ENCODE measurements around the gene PRRT2.
"Not testable (repeated sequence)": the region's sequence is repeated elsewhere in the genome, so short reads cannot be mapped to it uniquely, and the experiment has no call there.

PRRT2 gene

DNA sequence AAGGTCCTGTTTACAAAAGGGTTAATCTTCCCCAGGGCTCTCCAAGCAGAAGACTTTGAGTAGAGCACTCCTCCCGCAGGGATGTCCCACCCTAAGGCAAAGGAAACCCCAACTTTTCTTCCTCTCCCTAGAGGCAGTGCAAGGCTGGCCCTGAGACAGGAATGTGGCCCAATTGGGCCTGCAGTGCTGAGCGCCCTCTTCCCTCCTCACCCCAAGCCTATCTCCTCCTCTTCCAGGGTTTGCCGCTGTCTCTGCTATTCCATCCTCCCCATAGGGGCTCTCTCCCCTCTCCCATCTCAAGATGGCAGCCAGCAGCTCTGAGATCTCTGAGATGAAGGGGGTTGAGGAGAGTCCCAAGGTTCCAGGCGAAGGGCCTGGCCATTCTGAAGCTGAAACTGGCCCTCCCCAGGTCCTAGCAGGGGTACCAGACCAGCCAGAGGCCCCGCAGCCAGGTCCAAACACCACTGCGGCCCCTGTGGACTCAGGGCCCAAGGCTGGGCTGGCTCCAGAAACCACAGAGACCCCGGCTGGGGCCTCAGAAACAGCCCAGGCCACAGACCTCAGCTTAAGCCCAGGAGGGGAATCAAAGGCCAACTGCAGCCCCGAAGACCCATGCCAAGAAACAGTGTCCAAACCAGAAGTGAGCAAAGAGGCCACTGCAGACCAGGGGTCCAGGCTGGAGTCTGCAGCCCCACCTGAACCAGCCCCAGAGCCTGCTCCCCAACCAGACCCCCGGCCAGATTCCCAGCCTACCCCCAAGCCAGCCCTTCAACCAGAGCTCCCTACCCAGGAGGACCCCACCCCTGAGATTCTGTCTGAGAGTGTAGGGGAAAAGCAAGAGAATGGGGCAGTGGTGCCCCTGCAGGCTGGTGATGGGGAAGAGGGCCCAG is 1.0 kb downstream of the PRRT2 start:
- DNase-seq = no peak

DNA sequence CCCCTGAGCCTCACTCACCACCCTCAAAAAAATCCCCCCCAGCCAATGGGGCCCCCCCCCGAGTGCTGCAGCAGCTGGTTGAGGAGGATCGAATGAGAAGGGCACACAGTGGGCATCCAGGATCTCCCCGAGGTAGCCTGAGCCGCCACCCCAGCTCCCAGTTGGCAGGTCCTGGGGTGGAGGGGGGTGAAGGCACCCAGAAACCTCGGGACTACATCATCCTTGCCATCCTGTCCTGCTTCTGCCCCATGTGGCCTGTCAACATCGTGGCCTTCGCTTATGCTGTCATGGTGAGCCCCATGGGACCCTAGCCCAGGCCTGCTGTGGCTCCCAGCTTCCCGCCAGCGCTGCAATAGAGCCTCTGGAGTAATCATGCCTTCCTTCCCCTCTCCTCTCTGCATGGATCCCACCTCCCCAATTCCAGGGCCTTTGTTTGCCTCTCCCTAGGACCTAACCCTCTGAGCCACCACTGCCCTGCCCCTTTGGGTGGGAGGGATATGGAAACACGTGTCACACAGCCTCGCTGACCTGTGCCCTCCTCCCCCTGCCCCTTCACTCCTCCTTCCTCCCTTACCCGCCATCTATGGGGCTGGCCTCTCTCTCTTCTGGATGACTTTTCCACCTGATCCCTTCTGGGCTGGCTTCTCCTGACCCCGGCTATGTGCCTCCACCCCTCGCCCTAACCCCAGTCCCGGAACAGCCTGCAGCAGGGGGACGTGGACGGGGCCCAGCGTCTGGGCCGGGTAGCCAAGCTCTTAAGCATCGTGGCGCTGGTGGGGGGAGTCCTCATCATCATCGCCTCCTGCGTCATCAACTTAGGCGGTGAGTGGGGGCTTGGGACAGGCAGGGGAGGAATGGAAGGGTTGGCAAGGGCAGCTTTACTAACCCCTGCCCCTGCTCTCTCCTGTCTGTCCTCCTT is 1.9 kb downstream of the PRRT2 start:
- DNase-seq = no peak

DNA sequence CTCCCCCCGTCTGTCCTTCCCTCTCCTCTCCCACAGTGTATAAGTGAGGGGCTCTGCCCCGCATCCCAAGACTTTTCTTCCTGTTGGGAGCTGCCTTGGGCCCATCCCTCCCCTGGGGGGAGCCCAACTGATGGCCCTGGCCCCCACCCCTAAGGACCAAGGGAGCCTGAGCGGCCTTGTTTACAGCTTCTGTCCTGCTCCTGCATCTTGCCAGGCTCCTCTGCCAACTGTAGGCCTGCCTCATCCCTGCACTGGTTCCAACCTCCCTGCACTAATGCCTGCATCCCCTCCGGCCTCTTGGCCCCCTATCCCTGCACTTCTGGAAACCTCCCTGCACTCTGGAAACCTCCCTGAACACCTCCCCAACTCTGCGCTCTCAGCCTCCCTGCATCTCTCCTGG is 2.6 kb downstream of the PRRT2 start:
- DNase-seq = no peak

DNA sequence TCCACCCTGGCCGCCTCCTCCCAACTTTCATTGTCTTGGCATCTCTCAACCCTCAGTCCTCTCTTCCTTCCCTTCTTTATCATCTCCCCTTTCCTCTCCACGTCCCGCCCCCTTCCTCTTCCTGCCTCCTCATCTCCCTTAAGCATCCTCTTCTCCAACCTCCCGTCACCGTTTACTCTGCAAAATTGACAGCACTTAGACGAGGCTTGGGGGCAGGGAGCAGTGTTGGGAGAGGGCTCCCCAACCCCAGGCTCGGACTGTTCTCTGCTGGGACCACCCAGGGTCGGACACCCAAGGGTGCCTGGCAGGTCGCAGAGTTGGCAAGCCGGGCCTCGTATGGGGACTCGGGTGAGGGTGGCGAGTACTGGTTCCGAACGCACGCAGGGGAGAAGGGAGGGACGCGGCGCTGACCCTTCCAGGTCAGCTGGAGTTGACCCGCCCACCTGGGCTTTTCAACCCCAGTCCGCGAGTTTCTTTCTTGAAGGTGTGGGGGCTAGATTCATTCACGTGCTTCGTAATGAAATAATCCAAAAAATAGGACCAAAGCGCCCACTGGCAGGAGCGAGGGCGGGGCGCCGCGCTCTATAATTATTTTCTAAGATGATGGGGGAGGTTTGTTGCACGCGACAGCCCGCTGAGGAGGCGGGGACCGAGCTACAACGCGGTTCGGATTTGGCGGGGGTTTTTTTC is 3.2 kb downstream of the PRRT2 start:
- no peak for DNase-seq

DNA sequence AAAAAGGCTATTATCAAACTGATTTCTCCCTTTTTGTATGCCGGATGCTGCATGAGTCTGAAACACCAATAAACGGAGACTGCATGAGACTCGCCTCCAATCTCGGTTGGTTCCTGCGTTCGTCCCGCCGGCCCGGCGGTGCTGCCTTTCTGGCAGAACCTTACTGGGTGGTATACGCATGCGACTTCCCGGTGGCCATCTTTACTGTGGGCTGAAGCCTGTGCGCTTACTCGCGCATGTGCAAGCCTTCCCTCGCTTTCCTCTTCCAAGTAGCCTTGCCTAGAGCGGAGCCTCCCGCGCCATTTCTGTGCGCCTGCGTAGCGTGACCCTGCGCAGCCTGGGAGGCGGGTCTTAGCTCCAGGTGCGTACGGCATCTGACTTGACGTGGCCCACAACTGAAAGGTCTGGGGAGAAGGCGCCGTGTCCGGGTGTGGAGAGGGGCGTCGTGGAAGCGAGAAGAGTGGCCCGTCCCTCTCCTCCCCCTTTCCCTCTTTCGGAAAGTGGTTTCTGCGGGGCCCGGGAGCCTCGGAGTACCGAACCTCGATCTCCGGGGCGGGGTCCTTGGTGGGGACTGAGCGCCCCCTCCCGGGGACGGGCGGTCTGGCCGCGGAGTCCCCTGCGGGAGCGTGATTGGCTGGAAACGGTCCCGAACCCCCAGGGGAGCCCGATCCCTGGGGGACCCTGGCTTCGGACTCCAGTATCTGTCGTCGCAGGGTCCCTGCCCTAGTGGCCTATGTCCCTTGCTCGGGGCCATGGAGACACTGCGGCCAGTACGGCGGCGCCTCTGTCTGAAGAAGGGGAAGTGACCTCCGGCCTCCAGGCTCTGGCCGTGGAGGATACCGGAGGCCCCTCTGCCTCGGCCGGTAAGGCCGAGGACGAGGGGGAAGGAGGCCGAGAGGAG is 4.0 kb downstream of the PRRT2 start, which contains the start of gene PAGR1:
PAGR1 (plus strand) TSS at position 360 of the 901 bp plus-strand sequence; CDS start at position 734, 374 bp downstream.
- peak; percentile 95 for DNase-seq

DNA sequence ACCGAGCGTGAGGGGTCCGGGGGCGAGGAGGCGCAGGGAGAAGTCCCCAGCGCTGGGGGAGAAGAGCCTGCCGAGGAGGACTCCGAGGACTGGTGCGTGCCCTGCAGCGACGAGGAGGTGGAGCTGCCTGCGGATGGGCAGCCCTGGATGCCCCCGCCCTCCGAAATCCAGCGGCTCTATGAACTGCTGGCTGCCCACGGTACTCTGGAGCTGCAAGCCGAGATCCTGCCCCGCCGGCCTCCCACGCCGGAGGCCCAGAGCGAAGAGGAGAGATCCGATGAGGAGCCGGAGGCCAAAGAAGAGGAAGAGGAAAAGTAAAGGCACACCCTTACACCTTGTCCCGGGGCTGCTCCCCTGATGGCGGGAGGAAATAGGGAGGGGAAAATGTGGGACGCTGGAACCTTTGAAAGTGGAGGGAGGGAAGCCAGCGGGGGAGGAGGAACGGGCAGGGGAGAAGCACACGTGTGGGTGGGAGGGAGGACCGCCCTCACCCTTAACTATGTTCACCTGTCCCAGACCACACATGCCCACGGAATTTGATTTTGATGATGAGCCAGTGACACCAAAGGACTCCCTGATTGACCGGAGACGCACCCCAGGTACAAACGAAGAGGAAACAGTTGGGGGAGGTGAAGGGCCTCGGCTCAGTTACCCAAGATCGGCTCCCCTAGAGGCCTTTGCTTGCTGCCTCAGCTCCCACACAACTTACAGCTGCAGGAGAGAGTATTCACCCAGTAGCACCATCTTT is 4.9 kb downstream of the PRRT2 start:
- no peak for DNase-seq

DNA sequence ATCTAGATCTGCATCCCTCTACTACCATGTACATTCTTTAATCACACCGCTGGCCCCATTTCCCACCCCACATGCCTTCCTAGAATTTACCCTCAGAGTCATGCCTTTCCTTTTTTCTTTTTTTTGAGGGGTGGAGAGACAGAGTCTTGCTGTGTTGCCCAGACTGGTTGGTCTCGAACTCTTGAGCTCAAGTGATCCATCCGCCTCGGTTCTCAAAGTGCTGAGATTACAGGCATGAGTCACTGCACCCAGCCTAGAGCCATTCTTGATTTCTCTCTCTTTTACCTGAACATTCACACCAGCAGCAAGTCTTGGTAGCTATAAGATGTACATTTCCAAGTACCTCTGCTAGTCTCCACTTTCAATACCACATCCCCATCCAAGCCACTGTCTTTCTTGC is 6.1 kb downstream of the PRRT2 start:
- no peak for DNase-seq

DNA sequence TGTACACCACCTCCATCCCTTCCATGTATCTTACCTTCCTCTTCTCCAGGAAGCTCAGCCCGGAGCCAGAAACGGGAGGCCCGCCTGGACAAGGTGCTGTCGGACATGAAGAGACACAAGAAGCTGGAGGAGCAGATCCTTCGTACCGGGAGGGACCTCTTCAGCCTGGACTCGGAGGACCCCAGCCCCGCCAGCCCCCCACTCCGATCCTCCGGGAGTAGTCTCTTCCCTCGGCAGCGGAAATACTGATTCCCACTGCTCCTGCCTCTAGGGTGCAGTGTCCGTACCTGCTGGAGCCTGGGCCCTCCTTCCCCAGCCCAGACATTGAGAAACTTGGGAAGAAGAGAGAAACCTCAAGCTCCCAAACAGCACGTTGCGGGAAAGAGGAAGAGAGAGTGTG is 7.5 kb downstream of the PRRT2 start:
- DNase-seq = no peak

DNA sequence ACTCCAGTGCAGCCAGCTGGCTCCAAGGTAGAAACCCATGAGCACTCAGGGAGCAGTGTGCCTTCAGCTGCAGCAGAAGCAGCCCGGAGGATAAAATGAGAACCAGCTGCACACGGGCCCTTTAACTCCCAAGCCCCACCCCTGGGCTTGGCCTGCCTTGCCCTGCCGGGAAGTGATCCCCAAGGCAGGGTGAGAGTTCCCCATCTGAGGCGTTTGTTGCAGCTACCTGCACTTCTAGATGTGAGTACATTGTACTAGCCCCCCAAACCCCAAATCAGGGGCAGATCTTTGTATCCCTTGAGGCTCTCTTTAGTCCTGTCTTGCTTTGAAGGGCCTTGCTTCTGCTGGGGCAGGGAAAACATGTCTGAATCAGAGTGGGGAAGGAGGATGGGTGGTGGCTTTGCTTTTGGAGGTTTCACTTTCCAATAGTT is 8.3 kb downstream of the PRRT2 start, which contains the start of gene MVP:
MVP (plus strand) TSS at position 192 of the 431 bp plus-strand sequence. CDS start 10,088 bp downstream, outside the sequence.
- DNase-seq = no peak

DNA sequence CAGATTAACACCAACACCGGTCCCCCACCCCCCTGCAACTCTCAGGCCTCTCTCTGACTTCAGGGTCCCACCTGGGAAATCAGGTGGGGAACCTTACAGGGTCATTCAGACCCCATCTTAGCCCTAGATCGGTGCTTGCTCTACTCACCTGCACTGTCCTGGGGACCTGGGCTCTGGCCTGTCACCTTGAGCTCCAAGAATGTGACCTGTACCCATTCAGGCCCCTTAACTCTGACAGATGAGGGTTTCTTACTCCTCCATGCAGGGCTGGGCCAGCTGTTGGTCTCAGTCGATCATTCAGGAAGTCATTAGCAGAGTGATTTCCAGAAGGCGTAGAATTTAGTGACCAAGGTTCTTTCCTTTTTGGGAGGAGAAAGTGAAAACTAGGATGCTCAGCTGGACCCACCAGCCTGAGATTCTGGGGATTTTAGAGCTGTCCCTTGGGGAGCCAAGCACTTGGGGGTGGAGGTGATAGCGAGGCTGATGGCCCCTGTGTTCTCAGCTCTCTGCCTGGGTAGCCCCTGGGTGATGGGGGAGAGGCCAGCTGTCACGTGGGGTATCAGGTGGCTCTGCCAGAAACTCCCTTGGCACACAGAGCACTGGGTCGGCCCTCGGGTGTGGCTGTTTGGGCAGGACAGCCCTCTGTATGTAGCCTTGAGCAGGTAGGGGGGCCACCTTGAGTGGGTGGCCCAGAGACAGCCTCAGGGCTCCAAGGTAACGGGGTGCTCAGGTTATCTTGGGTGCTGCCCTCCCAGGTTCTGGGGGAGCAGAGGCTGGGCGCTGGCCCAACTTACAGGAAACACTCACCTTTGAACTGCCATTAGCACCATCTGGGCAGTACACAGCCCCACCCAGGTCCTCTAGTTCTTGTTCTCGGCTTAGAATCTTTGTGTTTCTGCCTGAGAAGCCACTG is 9.0 kb downstream of the PRRT2 start:
- DNase-seq = no peak

DNA sequence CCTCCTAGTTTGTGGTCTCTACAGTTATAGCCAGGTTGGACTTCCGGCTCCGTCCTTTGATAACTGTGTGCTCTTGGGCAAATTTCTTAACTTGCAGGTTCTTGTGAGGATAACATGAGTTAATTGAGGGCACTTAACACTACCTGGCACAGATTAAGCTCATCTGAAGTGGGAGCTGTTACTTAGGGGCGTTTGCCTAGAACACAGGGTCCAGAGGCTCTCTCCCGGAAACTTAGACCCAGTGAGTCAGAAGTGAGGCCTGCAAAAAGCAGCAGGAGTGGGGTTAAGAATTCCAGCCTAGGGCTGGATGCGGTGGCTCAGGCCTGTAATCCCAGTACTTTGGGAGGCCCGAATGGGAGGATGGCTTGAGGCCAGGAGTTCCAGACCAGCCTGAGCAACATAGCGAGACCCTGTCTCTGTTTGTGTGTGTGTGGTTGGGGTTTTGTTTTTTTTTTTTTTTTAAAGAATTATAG is 9.7 kb downstream of the PRRT2 start:
- no peak for DNase-seq

DNA sequence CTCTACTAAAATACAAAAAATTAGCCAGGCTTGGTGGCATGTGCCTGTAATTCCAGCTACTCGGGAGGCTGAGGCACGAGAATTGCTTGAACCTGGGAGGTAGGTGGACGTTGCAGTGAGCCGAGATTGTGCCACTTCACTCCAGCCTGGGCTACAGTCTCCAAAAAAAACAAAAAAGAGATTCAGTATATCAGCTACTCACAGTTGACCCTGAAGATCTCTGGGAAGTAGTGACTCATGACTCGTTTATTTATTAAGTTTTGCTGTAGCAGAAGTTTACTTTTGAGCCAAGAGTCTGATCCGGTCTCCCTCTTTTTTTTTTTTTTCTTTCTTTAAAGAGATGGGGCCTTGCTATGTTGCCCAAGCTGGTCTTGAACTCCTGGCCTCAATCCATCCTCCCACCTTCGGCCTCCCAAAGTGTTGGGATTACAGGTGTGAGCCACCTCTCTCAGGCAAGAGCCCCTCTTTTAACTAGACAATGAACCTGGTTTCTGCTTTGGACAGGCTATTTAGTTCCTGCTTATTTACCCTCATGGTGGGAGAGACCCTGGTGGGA is 12.7 kb downstream of the PRRT2 start:
- DNase-seq = no peak

DNA sequence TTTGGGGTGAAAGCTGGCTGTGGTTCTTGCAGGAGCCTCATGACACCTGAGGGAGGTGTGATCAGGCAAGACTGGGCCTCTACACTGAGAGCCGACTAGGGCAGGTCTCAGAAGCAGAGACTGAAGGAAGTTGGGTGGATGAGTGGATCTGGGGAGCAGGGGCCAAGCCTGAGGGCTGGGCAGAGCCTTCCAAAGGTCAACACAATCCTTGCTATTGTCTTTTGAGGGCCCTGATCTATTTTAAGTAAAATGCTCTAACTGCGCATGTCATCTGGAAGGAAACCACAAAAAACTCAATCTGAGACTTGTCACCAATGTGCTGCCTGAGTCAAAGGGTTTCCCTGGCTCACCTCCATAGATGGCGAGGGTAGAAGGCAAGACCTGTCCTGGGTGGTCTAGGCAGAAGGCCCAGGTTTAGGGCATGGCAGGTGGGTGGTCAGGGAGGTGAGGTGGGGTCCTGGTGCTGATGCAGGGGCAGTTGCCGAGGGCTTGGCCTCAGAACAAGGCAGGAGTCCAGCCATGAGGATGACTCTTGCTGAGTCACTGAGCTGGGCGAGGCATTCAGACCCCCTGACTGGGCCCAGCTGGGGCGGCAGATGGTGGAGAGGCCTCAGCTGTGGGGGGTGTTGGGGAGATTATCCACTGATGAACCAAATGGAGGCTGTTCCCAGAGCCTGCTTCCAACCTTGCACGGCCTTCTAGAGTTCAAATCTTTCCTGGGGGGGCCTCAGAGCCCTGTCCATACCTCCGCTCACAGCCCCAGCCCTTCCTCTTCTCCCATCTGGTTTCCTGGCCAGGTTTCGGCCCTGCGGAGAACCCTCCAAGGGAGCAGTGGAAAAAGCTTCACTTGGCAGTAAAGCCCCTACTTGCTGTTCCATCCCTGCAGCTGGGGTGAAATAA is 13.4 kb downstream of the PRRT2 start:
- no peak for DNase-seq

DNA sequence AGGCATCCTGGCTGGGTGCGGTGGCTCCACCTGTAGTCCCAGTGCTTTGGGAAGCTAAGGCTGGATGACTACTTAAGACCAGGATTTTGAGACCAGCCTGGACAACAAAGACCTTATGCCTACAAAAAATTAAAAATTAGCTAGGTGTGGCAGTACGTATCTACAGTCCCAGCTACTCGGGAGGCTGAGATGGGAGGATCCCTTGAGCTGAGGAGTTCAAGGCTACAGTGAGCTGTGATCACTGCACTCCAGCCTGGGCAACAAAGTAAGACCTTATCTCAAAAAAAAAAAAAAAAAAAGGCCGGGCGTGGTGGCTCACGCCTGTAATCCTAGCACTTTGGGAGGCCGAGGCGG is 14.3 kb downstream of the PRRT2 start:
- DNase-seq = no peak

DNA sequence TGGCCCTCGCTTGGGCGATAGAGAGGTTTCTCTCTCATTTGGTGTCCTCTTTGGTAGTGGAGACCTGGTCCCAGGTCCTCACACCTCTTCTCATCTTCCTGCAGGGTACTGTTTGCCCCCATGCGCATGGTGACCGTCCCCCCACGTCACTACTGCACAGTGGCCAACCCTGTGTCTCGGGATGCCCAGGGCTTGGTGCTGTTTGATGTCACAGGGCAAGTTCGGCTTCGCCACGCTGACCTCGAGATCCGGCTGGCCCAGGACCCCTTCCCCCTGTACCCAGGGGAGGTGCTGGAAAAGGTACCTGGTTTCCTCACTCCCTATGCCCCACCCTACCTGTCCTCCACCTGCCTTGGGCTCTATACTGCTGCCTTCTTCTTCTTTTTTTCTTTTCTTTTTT is 18.8 kb downstream of the PRRT2 start:
- DNase-seq = no peak

DNA sequence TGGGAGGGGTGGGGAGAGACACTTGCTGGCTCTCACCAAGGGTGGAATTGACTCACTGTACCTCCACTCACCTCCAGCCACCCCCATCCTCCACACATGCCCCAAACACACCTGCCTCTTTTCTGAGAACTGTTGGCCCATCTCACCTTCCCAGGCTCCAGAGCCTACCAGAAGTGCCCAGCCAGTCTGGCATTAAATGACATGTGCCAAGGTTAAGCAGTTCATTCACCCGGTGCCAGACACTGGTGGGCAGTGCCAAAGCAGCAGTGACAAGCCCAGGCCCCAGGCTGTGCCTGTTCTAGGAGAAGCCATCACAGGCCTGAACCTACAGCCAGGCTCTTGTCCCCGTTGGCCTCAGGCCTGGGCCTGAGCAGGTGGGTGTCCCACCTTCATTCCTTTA is 19.5 kb downstream of the PRRT2 start:
- no peak for DNase-seq

DNA sequence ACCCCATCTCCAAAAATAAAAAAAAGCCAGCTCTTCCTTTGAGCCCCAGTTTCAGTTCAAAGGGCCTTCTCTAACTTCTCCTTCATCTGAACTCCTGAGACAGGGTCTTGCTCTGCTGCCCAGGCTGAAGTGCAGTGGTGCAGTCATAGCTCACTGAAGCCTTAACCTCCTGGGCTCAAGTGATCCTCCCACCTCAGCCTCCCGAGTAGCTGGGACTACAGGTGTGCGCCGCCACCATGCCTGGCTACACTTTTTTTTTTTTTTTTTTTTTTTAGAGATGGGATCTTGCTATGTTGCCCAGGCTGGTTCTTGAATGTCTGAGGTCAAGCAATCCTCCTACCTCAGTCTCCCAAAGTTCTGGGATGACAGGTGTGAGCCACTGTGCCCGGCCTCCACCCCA is 21.2 kb downstream of the PRRT2 start:
- not testable (repeated sequence) for DNase-seq

DNA sequence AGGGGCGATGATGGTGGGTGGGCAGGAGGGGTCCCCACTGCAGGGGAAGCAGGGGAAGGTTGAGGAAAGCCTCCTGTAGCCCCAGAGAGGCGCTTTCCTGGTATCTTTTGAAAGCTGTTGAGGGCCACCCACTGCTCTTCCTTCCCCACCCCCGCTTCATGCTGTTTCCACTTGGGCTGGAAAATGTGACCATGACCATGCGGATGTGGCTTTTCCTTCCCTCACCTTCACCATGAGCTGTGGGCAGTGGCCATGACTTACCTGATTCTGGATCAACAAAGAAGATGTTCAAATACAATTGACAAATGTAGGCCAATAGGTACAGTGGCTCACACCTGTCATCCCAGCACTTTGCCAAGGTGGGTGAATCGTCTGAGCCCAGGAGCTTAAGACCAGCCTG is 22.1 kb downstream of the PRRT2 start:
- no peak for DNase-seq

DNA sequence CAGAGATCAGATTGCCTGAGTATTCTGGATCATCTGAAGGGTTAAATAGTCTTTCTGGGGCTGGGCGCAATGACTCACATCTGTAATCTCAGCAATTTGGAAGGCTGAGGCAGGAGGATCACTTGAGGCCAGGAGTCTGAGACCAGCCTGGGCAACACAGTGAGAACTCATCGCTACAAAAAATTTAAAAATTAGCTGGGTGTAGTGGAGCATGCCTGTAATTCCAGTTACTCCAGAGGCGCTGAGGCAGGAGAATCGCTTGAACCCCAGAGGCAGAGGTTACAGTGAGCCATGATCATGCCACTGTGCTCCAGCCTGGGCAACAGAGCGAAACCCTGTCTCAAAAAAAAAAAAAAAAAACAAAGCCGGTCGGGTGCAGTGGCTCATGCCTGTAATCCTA is 23.9 kb downstream of the PRRT2 start:
- DNase-seq = no peak
